Uterus (tissue), 2 donors: ENCODE data around the gene PPP1R16B.

Experiments used
- CTCF ChIP-seq, 4 experiments: fragments of 200-600 bp in 2 of 4; fragments of 450-650 bp in 2 of 4; sonication (generic) in 2 of 4; IDR thresholded peaks; one replicate each; pipeline ENCODE4 v1.5.1; 2016 to 2019; ENCODE audit warnings: antibody characterized with exemption in 4 of 4, mild to moderate bottlenecking in 2 of 4, moderate library complexity in 1 of 4
- POLR2A ChIP-seq, 2 donors: fragments of 450-650 bp; IDR thresholded peaks; one replicate each; pipeline ENCODE4 v1.6.1; 2016; ENCODE audit warnings: antibody characterized with exemption in 2 of 2, mild to moderate bottlenecking in 1 of 2, moderate library complexity in 1 of 2

GRCh38 chr20:38839563-38839962 is 34.1 kb downstream of the PPP1R16B start:
- TF ChIP-seq CTCF (IDR thresholded peaks at IDR 0.05) (no peak), POLR2A (IDR thresholded peaks at IDR 0.05) (no peak)
